NB4 (cell line): ENCODE results near the gene IL12B.

Experiments used
- CTCF ChIP-seq: IDR thresholded peaks from one replicate; pipeline ENCODE4 v1.5.1; 2012; ENCODE audit warnings: low read depth, low read length
- MAX ChIP-seq: IDR thresholded peaks from 2 replicates; pipeline ENCODE4 v1.6.1; 2011; ENCODE audit warnings: low read depth, low read length
- POLR2A ChIP-seq: IDR thresholded peaks from 2 replicates; pipeline ENCODE4 v1.6.1; 2011; ENCODE audit warnings: mild to moderate bottlenecking; ENCODE audit not compliant: insufficient read length; ENCODE audit errors: extremely low read depth

- TF ChIP-seq CTCF (no peak), POLR2A (no peak), MAX (no peak)
These were observed 12.6 kb upstream of the IL12B start for GRCh38 chr5:159342840-159343239.
